HG03354 (cell line): Measurements from ENCODE around the gene MAGEA12.
"Not testable (repeated sequence)": the region's sequence is repeated elsewhere in the genome, so short reads cannot be mapped to it uniquely, and the experiment has no call there.

Experiments used
- ATAC-seq: cut with Tn5 transposase; IDR thresholded peaks from one replicate; pipeline ENCODE4 v1.9.1; 2021; ENCODE audit warnings: mild to moderate bottlenecking; ENCODE audit not compliant: unreplicated experiment, poor library complexity, severe bottlenecking

Gene MAGEA12

GRCh38 chrX:152733261-152733975 lies at the start of gene MAGEA12, which contains the start of gene CSAG1:
MAGEA12 (plus strand) TSS chrX:152733757; CDS start chrX:152736162, 2,405 bp downstream.
CSAG1 (minus strand) TSS chrX:152733721; CDS start chrX:152732460, 1,261 bp downstream.
- ATAC-seq: no peak

GRCh38 chrX:152697952-152698931 lies 35.3 kb upstream of the MAGEA12 start, which contains the start of gene MAGEA3:
MAGEA3 (plus strand) TSS chrX:152698794; CDS start chrX:152700833, 2,039 bp downstream.
- ATAC-seq: not testable (repeated sequence)

GRCh38 chrX:152700390-152700789 lies 33.2 kb upstream of the MAGEA12 start:
- ATAC-seq: not testable (repeated sequence)

GRCh38 chrX:152706500-152706899 lies 27.1 kb upstream of the MAGEA12 start:
- ATAC-seq: not testable (repeated sequence)

GRCh38 chrX:152709173-152709572 lies 24.4 kb upstream of the MAGEA12 start, which contains the start of gene CSAG2:
CSAG2 (minus strand) TSS chrX:152709273; CDS start chrX:152709112, 161 bp downstream.
- ATAC-seq: not testable (repeated sequence)

- ATAC-seq: not testable (repeated sequence)
Measured at GRCh38 chrX:152713195-152713594, 20.4 kb upstream of the MAGEA12 start.

GRCh38 chrX:152713815-152714787 lies 19.5 kb upstream of the MAGEA12 start, which contains the start of gene MAGEA2B:
MAGEA2B (plus strand) TSS chrX:152714628; CDS start chrX:152717107, 2,479 bp downstream.
- ATAC-seq: not testable (repeated sequence)

GRCh38 chrX:152725409-152725808 lies 8.1 kb upstream of the MAGEA12 start:
- no peak for ATAC-seq

GRCh38 chrX:152734143-152734858 lies 744 bp downstream of the MAGEA12 start:
- not testable (repeated sequence) for ATAC-seq

GRCh38 chrX:152735101-152735500 lies 1.5 kb downstream of the MAGEA12 start:
- ATAC-seq: no peak

GRCh38 chrX:152735860-152736511 lies 2.4 kb downstream of the MAGEA12 start:
- no peak for ATAC-seq

GRCh38 chrX:152736528-152736927 lies 3.0 kb downstream of the MAGEA12 start:
- ATAC-seq: not testable (repeated sequence)

- no peak for ATAC-seq
Measured at GRCh38 chrX:152738560-152738959, 5.0 kb downstream of the MAGEA12 start.

GRCh38 chrX:152753686-152754650 lies 20.4 kb downstream of the MAGEA12 start, which contains the start of gene MAGEA2:
MAGEA2 (minus strand) TSS chrX:152753842; CDS start chrX:152751363, 2,479 bp downstream.
- ATAC-seq: not testable (repeated sequence)

- ATAC-seq: not testable (repeated sequence)
Measured at GRCh38 chrX:152754871-152755270, 21.3 kb downstream of the MAGEA12 start.

- not testable (repeated sequence) for ATAC-seq
Measured at GRCh38 chrX:152758918-152759317, 25.4 kb downstream of the MAGEA12 start, which contains the start of gene CSAG3. CSAG3 (plus strand) TSS chrX:152759218.
